Measurements from ENCODE around the gene CCDC27.
A peak's percentile ranks its signal among the peaks of the same experiment; 100 is the strongest.

Gene CCDC27

DNA sequence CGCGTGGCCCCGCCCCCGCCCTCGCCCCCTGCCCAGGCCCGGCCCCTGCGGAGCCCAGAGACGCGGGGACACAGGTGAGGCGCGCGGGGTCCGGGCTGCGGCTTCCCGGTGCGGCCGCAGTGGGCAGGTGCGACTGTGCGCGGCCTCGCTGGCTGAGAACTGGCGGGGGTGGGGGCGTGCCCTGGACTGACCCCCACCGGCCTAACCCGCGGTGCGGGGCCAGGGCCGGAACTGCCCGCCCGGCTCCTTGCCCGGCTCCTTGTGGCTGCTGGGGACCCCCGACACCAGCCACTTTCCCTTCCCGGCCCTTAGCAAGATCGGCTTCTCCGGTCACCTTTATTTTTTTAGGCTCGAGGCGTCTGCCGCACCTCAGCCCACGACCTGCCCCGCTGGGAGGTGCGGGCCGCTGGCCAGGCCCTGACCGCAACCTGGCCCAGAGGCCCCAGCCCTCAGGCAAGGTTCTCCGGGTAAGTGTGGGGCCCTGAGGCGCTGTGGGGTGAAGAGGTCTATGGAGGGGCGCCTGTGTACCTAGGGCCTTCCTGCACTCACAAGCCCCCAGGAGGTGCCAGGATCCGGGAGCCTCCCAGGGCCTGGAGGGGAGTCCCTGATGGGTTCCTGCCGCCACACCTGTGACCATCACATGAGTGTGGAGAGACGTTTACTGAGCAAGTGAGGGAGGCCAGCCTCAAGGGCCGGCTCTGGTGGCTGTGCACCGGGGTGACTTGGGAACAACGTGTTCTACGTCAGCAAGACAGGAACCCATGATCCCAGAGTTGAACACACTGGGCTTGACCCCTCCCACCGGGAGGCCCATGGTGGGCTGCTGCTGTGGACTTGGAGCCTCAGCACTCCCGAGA is 20.7 kb downstream of the CCDC27 start, which contains the start of gene SMIM1:
TSS of gene SMIM1 (plus strand) at position 35 of the 857 bp plus-strand sequence. CDS start 2,625 bp downstream, outside the sequence.
- peak within 1 kb of the TSS; percentile 67 for H3K4me3 ChIP-seq (ENCODE audit: low read depth, low read length)
- no peak for DNase-seq (ENCODE audit: low read depth)

DNA sequence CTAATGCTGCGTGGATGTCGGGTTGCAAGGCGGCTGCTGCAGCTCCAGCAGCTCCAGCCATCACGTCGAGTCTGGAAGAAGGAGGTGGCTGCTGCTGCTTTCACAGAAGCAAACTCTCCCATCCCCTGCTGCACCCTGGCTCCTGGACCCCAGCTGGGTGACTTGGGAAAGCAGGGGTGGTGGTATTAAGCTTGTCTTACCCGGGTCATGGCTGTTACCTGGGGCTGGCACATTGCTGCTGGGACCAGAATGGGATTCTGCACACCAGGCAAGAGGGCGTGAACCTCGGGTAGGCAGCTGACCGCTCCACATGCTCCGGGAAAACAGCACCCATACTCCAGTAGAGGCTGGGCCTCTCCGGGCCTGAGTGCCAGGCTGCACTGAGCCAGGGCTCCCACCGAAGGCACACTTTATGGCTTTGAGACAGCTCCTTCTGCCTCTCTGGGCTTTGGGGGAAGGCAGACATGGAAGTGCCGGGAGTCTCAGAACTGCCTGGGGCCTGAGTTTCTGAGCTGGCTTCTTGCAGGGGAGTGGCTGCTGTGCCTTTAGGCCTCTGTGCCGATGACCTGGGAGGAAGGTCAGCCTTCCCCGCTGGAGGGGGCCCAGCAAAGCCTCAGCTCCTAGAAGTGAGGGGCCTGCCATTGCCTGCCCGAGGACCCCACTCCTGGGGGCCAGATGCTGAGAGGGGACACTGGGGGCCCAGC is 21.5 kb downstream of the CCDC27 start:
- no peak overlapping the region for H3K4me3 ChIP-seq (ENCODE audit: low read depth, low read length)

DNA sequence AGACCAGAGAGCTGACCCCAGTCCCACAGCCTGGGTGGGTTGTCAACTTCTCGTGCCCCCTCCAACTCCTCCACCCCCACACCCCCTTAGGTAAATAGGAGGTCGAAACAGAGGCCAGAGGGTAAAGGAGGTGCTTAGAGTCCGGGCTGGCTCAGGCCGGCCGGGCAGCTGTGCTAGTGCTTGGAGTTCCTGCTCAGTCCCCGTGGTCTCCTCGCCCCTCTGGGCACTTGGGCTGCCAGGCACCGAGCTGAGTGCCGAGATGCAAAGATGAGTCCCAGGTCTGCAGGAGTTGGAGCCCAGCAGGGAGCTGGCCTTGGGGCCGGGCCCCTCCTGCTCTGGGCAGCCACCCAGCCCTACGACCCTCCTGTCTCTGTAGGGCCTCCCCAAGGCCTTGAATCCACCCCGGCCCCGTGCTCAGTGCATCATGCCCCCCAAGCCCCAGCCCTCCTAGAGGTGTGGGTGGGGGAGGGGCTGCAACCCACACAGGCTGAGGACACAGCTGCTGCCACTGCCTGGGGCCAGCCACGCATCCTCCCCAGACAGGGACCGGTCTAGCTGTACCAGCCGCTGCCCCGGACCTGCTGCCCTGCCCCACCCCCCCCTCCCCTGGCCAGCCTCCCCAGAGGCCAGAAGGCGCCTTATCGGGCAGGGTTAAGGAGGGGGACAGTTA is 22.2 kb downstream of the CCDC27 start:
- H3K4me3 ChIP-seq (ENCODE audit: low read depth, low read length) = no peak overlapping the region

More for the DNA sequence above, 21.5 kb downstream of the CCDC27 start:
- no peak for DNase-seq (ENCODE audit: low read depth)

DNA sequence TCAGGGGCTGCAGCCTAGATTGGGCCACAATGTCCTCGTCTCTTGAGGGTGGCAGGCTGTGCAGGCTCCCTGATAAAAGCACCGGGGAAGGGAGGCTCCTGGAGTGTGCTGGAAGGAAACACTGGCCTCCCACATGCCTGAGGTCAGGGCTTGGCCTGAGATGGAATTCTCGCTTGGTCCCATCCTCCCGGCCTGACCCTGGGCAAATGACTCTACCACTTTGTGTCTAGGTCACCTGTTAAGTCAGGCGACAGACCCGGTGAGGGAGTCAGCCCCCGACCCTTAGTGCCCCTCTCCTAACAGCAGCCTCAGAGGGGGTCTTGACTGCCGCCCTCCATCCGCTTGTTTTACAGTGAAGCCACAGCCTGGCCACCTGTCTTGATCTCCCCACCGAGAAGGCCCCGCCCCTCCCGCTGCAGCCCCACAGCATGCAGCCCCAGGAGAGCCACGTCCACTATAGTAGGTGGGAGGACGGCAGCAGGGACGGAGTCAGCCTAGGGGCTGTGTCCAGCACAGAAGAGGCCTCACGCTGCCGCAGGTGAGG is 22.8 kb downstream of the CCDC27 start:
- H3K4me3 ChIP-seq (ENCODE audit: low read depth, low read length) = no peak overlapping the region
- DNase-seq (ENCODE audit: low read depth) = no peak

More for the DNA sequence above, 22.2 kb downstream of the CCDC27 start:
- DNase-seq (ENCODE audit: low read depth) = no peak

DNA sequence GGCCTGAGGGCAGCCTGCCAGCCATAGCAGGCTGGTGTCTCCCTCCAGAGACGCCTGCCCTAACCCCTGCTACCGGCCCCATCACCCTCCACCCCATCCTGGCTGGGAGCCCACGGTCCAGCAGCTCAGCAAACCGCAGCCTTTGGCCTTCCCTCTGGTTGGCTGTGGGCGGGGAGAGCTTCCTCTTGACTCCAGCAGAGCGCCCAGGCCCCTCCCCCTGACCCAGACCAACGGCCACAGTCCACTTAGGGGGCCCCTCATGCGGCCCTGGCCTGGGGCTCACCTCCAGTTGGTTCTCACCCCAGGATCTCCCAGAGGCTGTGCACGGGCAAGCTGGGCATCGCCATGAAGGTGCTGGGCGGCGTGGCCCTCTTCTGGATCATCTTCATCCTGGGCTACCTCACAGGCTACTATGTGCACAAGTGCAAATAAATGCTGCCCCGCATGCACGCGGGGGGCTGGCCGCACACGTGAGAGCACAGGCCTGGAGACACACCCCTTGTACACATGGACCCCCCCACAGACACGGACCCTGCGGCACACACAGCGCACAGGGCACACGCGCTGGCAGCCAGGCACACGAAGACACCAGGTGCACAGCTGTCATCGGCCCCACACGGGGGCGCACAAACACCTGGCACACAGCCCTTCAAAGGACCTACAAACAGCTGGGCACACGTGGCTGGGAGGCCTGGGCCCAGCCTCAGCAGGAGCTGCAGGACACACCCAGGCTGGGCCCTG is 23.4 kb downstream of the CCDC27 start:
- DNase-seq (ENCODE audit: low read depth) = peak; percentile 19
- no peak overlapping the region for H3K4me3 ChIP-seq (ENCODE audit: low read depth, low read length)

- DNase-seq (ENCODE audit: low read depth) = no peak
- H3K4me3 ChIP-seq (ENCODE audit: low read depth, low read length) = no peak overlapping the region
These were observed 24.1 kb downstream of the CCDC27 start for GRCh38 chr1:3776231-3776961.

DNA sequence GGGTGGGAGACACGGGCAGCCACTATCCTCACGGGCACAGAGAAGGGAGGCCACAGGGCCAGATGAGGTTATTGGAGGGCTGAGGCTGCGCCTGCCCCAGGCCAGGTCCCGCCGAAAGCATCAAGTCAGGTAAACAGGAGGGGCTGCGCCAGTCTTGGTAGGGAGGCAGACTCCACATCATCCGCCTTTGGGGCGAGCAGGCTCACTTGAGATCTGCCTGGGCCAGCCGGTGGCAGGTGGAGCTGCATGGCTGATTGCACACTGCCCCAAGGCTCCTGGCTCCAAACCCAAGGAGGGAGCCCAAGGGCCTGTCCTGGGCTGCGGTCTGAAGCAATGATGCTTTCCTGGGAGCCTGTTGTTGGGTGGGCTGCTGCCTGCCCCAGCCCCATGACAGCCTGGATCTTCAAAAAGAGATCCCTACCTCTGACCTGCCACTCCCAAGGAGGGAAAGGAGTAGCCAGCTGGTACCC is 24.9 kb downstream of the CCDC27 start:
- no peak for DNase-seq (ENCODE audit: low read depth)

GRCh38 chr1:3777647-3778589 is 25.7 kb downstream of the CCDC27 start:
- DNase-seq (ENCODE audit: low read depth) = no peak
- no peak overlapping the region for H3K4me3 ChIP-seq (ENCODE audit: low read depth, low read length)

More for the DNA sequence above, 24.9 kb downstream of the CCDC27 start:
- no peak overlapping the region for H3K4me3 ChIP-seq (ENCODE audit: low read depth, low read length)

DNA sequence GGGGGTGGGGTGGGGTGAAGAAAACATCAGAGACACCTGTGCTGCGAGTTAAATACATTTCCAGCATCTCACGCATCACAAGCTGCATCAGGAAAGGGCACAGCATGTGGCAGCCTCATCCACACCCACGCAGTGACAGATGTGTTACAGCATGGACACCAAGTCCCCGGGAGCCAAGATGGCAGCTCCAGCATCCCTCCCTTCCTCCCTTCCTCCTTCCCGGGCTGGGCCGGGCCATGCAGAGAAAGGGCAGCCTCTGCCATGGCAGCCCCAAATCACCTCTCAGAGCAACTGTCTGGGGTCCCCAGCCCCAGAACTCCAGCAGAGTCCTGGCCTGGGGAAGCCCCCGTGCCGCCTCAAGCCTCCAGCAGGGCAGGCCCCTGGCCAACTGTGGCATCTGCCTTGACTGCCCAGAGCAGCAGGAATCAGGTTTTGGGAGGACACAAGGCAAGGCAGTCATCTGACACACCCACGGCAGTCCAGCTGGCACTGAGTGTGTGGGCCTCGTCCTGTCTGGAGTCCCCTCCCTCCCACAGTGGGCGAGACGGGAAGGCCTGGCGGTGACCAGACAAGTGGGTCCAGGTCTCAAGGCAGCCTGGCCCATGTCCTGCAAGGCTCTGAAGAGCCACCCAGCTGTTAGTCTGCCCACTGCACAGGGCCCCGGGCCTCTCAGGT is 26.5 kb downstream of the CCDC27 start:
- H3K4me3 ChIP-seq (ENCODE audit: low read depth, low read length) = no peak overlapping the region
- DNase-seq (ENCODE audit: low read depth) = no peak

DNA sequence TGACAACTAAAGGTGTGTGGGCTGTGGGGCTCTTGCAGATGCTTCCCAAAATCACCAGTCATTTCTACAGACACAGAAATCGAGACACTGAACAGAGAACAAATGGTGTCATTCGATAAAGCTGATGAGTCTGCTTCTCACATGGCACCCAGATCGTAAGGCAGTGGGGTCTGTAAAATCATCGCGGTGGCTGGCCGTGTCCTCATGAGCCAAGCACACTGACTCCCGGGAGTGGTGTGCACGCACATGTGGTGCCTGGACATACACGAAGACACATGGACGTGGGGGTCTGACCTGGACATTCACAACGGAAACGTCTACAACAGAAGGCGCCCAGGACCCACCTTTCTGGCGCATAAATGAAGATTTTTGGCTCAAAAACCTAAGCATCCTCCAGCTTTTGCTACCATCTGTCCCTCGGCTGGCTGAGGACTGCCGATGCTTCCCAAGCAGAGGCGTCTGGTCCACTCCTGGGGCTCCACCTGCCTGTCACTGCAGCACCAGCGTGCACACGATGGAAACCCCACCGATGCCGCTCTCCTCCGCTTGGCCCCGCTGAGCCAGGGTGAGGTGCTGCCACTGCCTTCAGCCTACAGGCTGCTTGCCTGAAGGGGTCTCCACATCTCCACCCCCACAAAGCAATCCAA is 27.1 kb downstream of the CCDC27 start:
- no peak overlapping the region for H3K4me3 ChIP-seq (ENCODE audit: low read depth, low read length)
- DNase-seq (ENCODE audit: low read depth) = no peak

DNA sequence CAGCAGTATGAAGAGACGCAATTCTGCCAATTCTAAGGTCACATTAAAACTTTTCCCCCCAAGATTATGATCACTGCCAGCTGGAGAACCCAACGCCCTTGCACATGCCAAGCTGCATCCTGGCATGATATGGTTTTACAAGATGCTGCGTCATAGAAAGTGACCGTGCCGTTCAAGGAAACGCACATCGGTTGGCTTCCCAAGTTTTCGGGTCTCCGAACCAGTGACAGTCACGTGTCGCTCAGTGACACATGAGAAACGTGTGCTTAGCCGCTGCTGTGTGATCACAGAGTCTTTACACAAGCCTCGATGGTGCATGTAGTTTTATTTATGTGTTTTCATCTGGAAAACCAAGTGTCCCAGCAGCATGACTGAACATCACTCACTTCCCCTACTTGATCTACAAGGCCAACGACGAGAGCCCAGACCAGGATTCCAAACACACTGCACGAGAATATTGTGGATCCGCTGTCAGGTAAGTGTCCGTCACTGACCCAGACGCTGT is 27.7 kb downstream of the CCDC27 start:
- H3K4me3 ChIP-seq (ENCODE audit: low read depth, low read length) = no peak overlapping the region
- DNase-seq (ENCODE audit: low read depth) = no peak

GRCh38 chr1:3780901-3781300 is 28.7 kb downstream of the CCDC27 start:
- no peak overlapping the region for H3K4me3 ChIP-seq (ENCODE audit: low read depth, low read length)
- DNase-seq (ENCODE audit: low read depth) = no peak

DNA sequence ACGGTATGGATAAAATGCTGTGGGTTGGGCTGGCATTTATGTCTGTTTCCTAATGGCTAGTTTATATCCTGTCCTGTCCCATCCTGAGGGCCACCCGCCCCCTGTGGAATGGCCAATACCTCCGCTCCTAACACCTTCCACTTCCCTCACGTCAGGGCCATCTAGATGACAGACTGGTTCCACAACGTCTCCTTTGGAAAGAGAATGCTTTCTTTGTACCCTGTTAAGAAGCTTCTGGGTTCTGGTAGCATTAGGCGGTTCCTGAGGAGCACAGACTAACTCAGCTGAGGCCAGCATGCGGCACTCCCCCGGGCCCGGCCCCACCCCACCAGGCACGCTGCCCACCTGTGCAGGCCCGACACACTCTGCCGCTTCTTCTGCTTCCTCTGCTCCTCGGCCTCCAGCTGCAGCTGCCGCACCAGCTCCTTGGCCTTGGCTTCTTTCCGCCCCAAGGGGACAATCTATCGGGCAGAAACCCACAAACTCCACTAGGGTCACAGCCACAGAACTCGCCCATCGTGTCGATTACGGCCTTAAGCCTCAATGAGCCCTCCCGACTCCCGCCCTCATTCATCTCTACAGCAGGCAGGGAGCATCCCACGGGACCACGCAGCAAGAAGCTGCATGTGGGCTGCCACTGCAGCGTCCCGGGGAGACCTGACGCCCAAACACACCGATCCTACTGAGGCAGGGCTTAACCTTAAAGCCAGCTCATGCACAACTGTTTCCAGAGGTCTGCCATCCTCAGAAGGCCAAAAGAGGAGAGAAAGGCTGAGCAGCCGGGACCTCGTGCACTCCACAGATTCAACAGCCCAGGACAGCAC is 31.6 kb downstream of the CCDC27 start:
- DNase-seq (ENCODE audit: low read depth) = no peak
- H3K4me3 ChIP-seq (ENCODE audit: low read depth, low read length) = no peak overlapping the region

- H3K4me3 ChIP-seq (ENCODE audit: low read depth, low read length) = no peak overlapping the region
- no peak for DNase-seq (ENCODE audit: low read depth)
These were observed 32.8 kb downstream of the CCDC27 start for GRCh38 chr1:3785045-3785444.

DNA sequence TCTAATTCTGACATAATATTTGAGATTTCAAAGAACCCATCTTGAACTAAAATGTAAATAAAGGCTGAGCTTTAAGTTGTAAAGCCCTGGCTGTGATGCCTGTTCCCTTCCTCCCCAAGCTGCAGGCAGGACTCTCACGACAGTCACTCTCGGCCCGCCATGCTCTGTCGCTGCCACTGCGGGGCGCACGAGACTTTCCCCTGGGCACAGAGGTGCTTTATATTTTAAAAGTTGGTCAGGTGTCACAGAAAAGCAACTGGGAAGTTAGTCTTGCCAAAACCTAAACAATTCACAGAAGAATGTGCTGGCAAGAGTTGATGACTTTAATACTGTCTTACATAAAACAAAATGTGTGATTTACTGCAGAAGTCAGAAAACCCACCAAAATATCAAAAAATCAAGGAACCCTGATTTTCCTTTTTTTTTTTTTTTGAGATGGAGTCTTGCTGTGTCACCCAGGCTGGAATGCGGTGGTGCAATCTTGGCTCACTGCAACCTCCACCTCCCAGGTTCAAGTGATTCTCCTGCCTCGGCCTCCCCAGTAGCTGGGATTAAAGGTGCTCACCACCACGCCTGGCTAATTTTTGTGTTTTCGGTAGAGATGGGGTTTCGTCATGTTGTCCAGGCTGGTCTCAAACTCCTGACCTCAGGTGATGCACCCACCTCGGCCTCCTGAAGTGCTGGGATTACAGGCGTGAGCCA is 33.4 kb downstream of the CCDC27 start:
- no peak for DNase-seq (ENCODE audit: low read depth)
- no peak overlapping the region for H3K4me3 ChIP-seq (ENCODE audit: low read depth, low read length)

Measured in skeletal muscle cell (primary cell).